Left lung (tissue), 10 donors: Measurements from ENCODE around the gene APOA4. TPM values are rescaled to one million over a fixed set of nuclear protein-coding genes. Genes with fewer than 3 reads are reported as not detected.

Experiments
- ATAC-seq: fragments of 200-7000 bp; cut with Tn5 transposase; one replicate; pipeline ENCODE4 v1.9.1; 2020; ENCODE audit warnings: moderate library complexity
- DNase-seq, 4 donors: peaks; one replicate each; pipeline ENCODE4 v3.0.0-alpha.2; 2013 to 2020
- H3K27ac ChIP-seq, 2 donors: fragments of 200-600 bp; sonication (generic) in 1 of 2; one replicate each; pipeline versions ENCODE4 v1.5.0 to v1.8.0; 2020 to 2021
- H3K27me3 ChIP-seq, 2 donors: fragments of 200-600 bp; sonication (generic) in 1 of 2; one replicate each; pipeline versions ENCODE4 v1.5.0 to v1.8.0; 2020 to 2021
- H3K36me3 ChIP-seq, 2 donors: fragments of 200-600 bp; sonication (generic) in 1 of 2; one replicate each; pipeline versions ENCODE4 v1.5.0 to v1.8.0; 2020 to 2021
- H3K4me1 ChIP-seq, 2 donors: fragments of 200-600 bp; one replicate each; pipeline ENCODE4 v1.8.0; 2021
- H3K4me3 ChIP-seq, 2 donors: fragments of 200-600 bp; sonication (generic) in 1 of 2; one replicate each; pipeline versions ENCODE4 v1.5.0 to v1.8.0; 2020 to 2021; ENCODE audit warnings: mild to moderate bottlenecking in 1 of 2
- H3K9me3 ChIP-seq, 2 donors: fragments of 200-600 bp; sonication (generic) in 1 of 2; one replicate each; pipeline versions ENCODE4 v1.5.0 to v1.8.0; 2020 to 2021
- CTCF ChIP-seq, 2 donors: fragments of 200-600 bp; sonication (generic) in 1 of 2; IDR thresholded peaks; one replicate each; pipeline versions ENCODE4 v1.5.0 to v1.8.0; 2021; ENCODE audit warnings: antibody characterized with exemption in 2 of 2
- intact Hi-C, 2 donors: fragments of 100-400 bp; cut with DNase I; formaldehyde crosslinking; loops; one replicate each; pipeline versions ENCODE4 v1.11.2 to v1.14.2; 2022
- polyA plus RNA-seq, 6 donors: library from polyadenylated mRNA; unstranded; fragments of 120-200 nt; gene quantifications; one replicate each; pipeline ENCODE4 v1.2.1, GENCODE V29; 2013; ENCODE audit not compliant: insufficient read length in 6 of 6
- total RNA-seq, 2 donors: library from RNA; stranded (reverse); fragmentation: NEBNext Ultra II Directional; extraction: Animal tissue kit (Norgen Biotek cat#: 25700); gene quantifications; one replicate each; pipeline ENCODE4 v1.2.1, GENCODE V29; 2021
- donor health status: DM: no; HTN: yes; CAD: no.
- donor health status: DM: no; HTN: no; CAD: no.

Gene APOA4
- total and polyA plus RNA-seq, 8 donors, result not detected

- ATAC-seq (no peak), DNase-seq (peak in 2 of 4 donors; percentile 49 to 54)
- peaks cover 0 to 4% of the 10 kb centered on the region in 2 donors for H3K27me3 ChIP-seq
- intact Hi-C loops, result no loop called here
- no peak overlapping the region for H3K27ac ChIP-seq
- TF ChIP-seq CTCF (IDR thresholded peaks at IDR 0.05), result no peak
- no peak overlapping the region for H3K4me3 ChIP-seq
- peaks cover 0 to 21% of the 10 kb centered on the region in 2 donors for H3K36me3 ChIP-seq
- no peaks in the 10 kb centered on the region for H3K9me3 ChIP-seq
- peaks cover 6 to 17% of the 10 kb centered on the region in 2 donors for H3K4me1 ChIP-seq
Measured at GRCh38 chr11:116840224-116840745, 17.2 kb upstream of the APOA4 start.

- no peak overlapping the region for H3K27ac ChIP-seq
Measured at GRCh38 chr11:116838321-116839084, 15.4 kb upstream of the APOA4 start.

GRCh38 chr11:116837231-116838091 is 14.4 kb upstream of the APOA4 start, which contains the start of gene APOA1:
APOA1 (minus strand) TSS chr11:116837622; CDS start chr11:116837387, 235 bp downstream.
- no peak for ATAC-seq
- peaks cover 8 to 25% of the 10 kb centered on the region in 2 donors for H3K4me1 ChIP-seq
- DNase-seq, result no peak
- peak within 1 kb of the TSS; percentile 73 to 87 for H3K27ac ChIP-seq
- no peaks in the 10 kb centered on the region for H3K36me3 ChIP-seq
- intact Hi-C loops, result no loop called here
- no peaks in the 10 kb centered on the region for H3K9me3 ChIP-seq
- peaks cover 0 to 5% of the 10 kb centered on the region in 2 donors for H3K27me3 ChIP-seq
- H3K4me3 ChIP-seq, result peak within 1 kb of the TSS in 1 of 2 donors; percentile 36
- no peak for TF ChIP-seq CTCF (IDR thresholded peaks at IDR 0.05)

More at GRCh38 chr11:116838321-116839084, 15.4 kb upstream of the APOA4 start:
- intact Hi-C loops, result no loop called here
- Histone ChIP-seq H3K4me3 (no peak overlapping the region), H3K4me1 (peaks cover 8 to 25% of the 10 kb centered on the region in 2 donors), H3K9me3 (no peaks in the 10 kb centered on the region), H3K27me3 (peaks cover 0 to 5% of the 10 kb centered on the region in 2 donors), H3K36me3 (peaks cover 0 to 7% of the 10 kb centered on the region in 2 donors)
- DNase-seq, result no peak
- ATAC-seq, result no peak
- TF ChIP-seq CTCF (IDR thresholded peaks at IDR 0.05), result no peak

GRCh38 chr11:116836632-116836991 is 13.5 kb upstream of the APOA4 start:
- H3K36me3 ChIP-seq, result no peaks in the 10 kb centered on the region
- H3K27me3 ChIP-seq, result peaks cover 0 to 5% of the 10 kb centered on the region in 2 donors
- peak overlapping the region; percentile 73 to 87 for H3K27ac ChIP-seq
- ATAC-seq (no peak), DNase-seq (no peak)
- H3K4me3 ChIP-seq, result peak overlapping the region in 1 of 2 donors; percentile 36
- intact Hi-C loops, result no loop called here
- H3K9me3 ChIP-seq, result no peaks in the 10 kb centered on the region
- H3K4me1 ChIP-seq, result peaks cover 8 to 25% of the 10 kb centered on the region in 2 donors
- no peak for TF ChIP-seq CTCF (IDR thresholded peaks at IDR 0.05)
